ENCODE data around the gene ANKS1A. TPM values are rescaled to one million over a fixed set of nuclear protein-coding genes. Genes with fewer than 3 reads are reported as not detected.

Gene ANKS1A
- total and polyA plus RNA-seq, 11 donors = 11.0 to 49.5 (median 29.3) TPM

GRCh38 chr6:34970488-34970887, 81.4 kb downstream of the ANKS1A start:
- 94 to 98% (median 96%) methylated on average over 3 of the region's 3 CpGs for WGBS, 4 donors
- Histone ChIP-seq H3K4me1 (peaks cover 0 to 11% (median 7%) of the 10 kb centered on the region in 12 donors), H3K36me3 (peaks cover 0 to 43% (median 22%) of the 10 kb centered on the region in 9 donors), H3K27ac (no peak overlapping the region), H3K4me3 (no peak overlapping the region), H3K27me3 (no peaks in the 10 kb centered on the region), H3K9me3 (peaks cover 0 to 4% (median 0%) of the 10 kb centered on the region in 12 donors)
- TF ChIP-seq CTCF (IDR thresholded peaks at IDR 0.05) = no peak
- no peak for TF ChIP-seq POLR2A (IDR thresholded peaks at IDR 0.05)
- no peak for ATAC-seq
- no peak for DNase-seq
- intact Hi-C loops (cut with DNase I) = loop anchor here in 3 of 10 donors (5.0 kb wide), 1 partner anchor 83 kb away; the partner anchor contains the start of genes ANKS1A (in 3 of the 3) and TAF11 (in 3 of the 3)

GRCh38 chr6:34970957-34971356, 81.9 kb downstream of the ANKS1A start:
- WGBS, 4 donors = 84 to 88% (median 87%) methylated on average over 2 of the region's 2 CpGs

GRCh38 chr6:34973547-34974248, 84.6 kb downstream of the ANKS1A start:
- ATAC-seq = no peak

More at GRCh38 chr6:34970957-34971356, 81.9 kb downstream of the ANKS1A start:
- Histone ChIP-seq H3K4me1 (peaks cover 0 to 11% (median 7%) of the 10 kb centered on the region in 12 donors), H3K36me3 (peaks cover 0 to 43% (median 22%) of the 10 kb centered on the region in 9 donors), H3K9me3 (no peaks in the 10 kb centered on the region), H3K27me3 (no peaks in the 10 kb centered on the region), H3K27ac (no peak overlapping the region), H3K4me3 (no peak overlapping the region)
- TF ChIP-seq POLR2A (IDR thresholded peaks at IDR 0.05) = no peak
- no peak for TF ChIP-seq CTCF (IDR thresholded peaks at IDR 0.05)
- intact Hi-C loops (cut with DNase I) = loop anchor here in 3 of 10 donors (5.0 kb wide), 1 partner anchor 84 kb away; the partner anchor contains the start of genes ANKS1A (in 3 of the 3) and TAF11 (in 3 of the 3)
- DNase-seq (no peak), ATAC-seq (no peak)

More at GRCh38 chr6:34973547-34974248, 84.6 kb downstream of the ANKS1A start:
- Histone ChIP-seq H3K4me3 (no peak overlapping the region), H3K9me3 (no peaks in the 10 kb centered on the region), H3K4me1 (peaks cover 0 to 3% (median 0%) of the 10 kb centered on the region in 12 donors), H3K27ac (no peak overlapping the region), H3K27me3 (no peaks in the 10 kb centered on the region), H3K36me3 (peaks cover 0 to 45% (median 25%) of the 10 kb centered on the region in 9 donors)
- no peak for DNase-seq
- intact Hi-C loops (cut with DNase I) = loop anchor here in 3 of 10 donors (5.0 kb wide), 1 partner anchor 86 kb away; the partner anchor contains the start of genes ANKS1A (in 3 of the 3) and TAF11 (in 3 of the 3)
- TF ChIP-seq POLR2A (IDR thresholded peaks at IDR 0.05) (no peak), CTCF (IDR thresholded peaks at IDR 0.05) (peak in 5 of 12 donors; percentile 16 to 26 (median 20))
- WGBS, 4 donors = 56 to 89% (median 80%) methylated on average over 2 of the region's 2 CpGs; no CpG with 5 or more reads in 1 of the 4 donors
